Suprapubic skin (tissue), 4 donors: Measurements from ENCODE around the gene FRK. TPM values are rescaled to one million over a fixed set of nuclear protein-coding genes. Genes with fewer than 3 reads are reported as not detected.
"Not testable (repeated sequence)": the region's sequence is repeated elsewhere in the genome, so short reads cannot be mapped to it uniquely, and the experiment has no call there.

Experiments used
- DNase-seq, 2 donors: peaks; one replicate each; pipeline ENCODE4 v3.0.0-alpha.2; 2019; ENCODE audit warnings: low spot score in 2 of 2
- H3K27ac ChIP-seq: fragments of 200-600 bp; sonication (generic); one replicate; pipeline ENCODE4 v1.5.1; 2019
- H3K27me3 ChIP-seq: fragments of 200-600 bp; sonication (generic); one replicate; pipeline ENCODE4 v1.5.1; 2019
- H3K36me3 ChIP-seq: fragments of 200-600 bp; sonication (generic); one replicate; pipeline ENCODE4 v1.5.1; 2019
- H3K4me1 ChIP-seq: fragments of 200-600 bp; sonication (generic); one replicate; pipeline ENCODE4 v1.5.1; 2019
- H3K4me3 ChIP-seq: fragments of 200-600 bp; sonication (generic); one replicate; pipeline ENCODE4 v1.5.1; 2019; ENCODE audit warnings: mild to moderate bottlenecking
- H3K9me3 ChIP-seq: fragments of 200-600 bp; sonication (generic); one replicate; pipeline ENCODE4 v1.5.1; 2019
- EP300 ChIP-seq: sonication (generic); formaldehyde crosslinking; IDR thresholded peaks from one replicate; pipeline ENCODE4 v1.6.1; 2017; ENCODE audit warnings: antibody characterized with exemption
- POLR2A ChIP-seq, 2 donors: fragments of 450-650 bp; IDR thresholded peaks; one replicate each; pipeline ENCODE4 v1.6.1; 2017; ENCODE audit warnings: antibody characterized with exemption in 2 of 2, mild to moderate bottlenecking in 2 of 2, moderate library complexity in 2 of 2
- POLR2AphosphoS5 ChIP-seq, 3 donors: sonication (generic); formaldehyde crosslinking; IDR thresholded peaks; one replicate each; pipeline ENCODE4 v1.6.1; 2017; ENCODE audit warnings: antibody characterized with exemption in 3 of 3
- whole genome bisulfite sequencing: methylation state at CpG from one replicate; pipeline ENCODE4 v1.1.5; 2018; 5-methylcytosine and 5-hydroxymethylcytosine counted together
- total RNA-seq, 4 donors: library from RNA; depleted of rRNA; stranded (reverse); fragments of >200 nt; gene quantifications; one replicate each; pipeline ENCODE4 v1.1.0, GENCODE V29; 2016
- TF ChIP-seq, protein P1 (sequence below), 2 donors: fragments of 200-600 bp in 1 of 2; fragments of 450-650 bp in 1 of 2; sonication (generic) in 1 of 2; IDR thresholded peaks; one replicate each; pipeline ENCODE4 v1.5.1; 2016 to 2019; ENCODE audit warnings: antibody characterized with exemption in 2 of 2, mild to moderate bottlenecking in 1 of 2, moderate library complexity in 1 of 2

Gene FRK
- total RNA-seq, 4 donors from 2014 or later, result 1.6 to 3.6 (median 3.0) TPM

DNA sequence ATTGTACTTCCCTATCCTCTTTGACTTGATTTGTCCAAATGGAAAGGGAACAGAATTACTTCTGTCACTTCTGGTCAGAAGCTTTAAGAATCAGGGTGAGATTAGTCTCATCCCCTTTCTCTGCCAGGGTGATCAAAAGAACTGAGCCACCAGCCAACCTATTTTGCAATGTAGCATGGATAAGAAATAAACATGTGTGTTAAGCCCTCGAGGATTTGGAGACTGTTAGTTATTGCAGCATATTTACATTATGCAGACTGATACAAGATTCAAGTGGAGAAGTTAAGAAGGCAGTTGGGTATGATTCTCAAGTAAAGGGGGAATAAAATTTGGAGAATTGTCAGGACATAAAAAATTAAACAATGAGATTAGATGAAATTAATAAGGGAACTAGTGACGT, 106.0 kb downstream of the FRK start:
- no peaks in the 10 kb centered on the region for H3K27me3 ChIP-seq
- no peaks in the 10 kb centered on the region for H3K9me3 ChIP-seq
- H3K4me1 ChIP-seq, result no peaks in the 10 kb centered on the region
- no peak for DNase-seq
- no peak overlapping the region for H3K4me3 ChIP-seq
- no peaks in the 10 kb centered on the region for H3K36me3 ChIP-seq
- TF ChIP-seq, protein P1, sequence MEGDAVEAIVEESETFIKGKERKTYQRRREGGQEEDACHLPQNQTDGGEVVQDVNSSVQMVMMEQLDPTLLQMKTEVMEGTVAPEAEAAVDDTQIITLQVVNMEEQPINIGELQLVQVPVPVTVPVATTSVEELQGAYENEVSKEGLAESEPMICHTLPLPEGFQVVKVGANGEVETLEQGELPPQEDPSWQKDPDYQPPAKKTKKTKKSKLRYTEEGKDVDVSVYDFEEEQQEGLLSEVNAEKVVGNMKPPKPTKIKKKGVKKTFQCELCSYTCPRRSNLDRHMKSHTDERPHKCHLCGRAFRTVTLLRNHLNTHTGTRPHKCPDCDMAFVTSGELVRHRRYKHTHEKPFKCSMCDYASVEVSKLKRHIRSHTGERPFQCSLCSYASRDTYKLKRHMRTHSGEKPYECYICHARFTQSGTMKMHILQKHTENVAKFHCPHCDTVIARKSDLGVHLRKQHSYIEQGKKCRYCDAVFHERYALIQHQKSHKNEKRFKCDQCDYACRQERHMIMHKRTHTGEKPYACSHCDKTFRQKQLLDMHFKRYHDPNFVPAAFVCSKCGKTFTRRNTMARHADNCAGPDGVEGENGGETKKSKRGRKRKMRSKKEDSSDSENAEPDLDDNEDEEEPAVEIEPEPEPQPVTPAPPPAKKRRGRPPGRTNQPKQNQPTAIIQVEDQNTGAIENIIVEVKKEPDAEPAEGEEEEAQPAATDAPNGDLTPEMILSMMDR (IDR thresholded peaks at IDR 0.05), result no peak
- TF ChIP-seq EP300 (no peak), POLR2AphosphoS5 (IDR thresholded peaks at IDR 0.05) (no peak), POLR2A (IDR thresholded peaks at IDR 0.05) (no peak)
- WGBS, result 68% methylated on average over 2 of the region's 2 CpGs
- H3K27ac ChIP-seq, result no peak overlapping the region

DNA sequence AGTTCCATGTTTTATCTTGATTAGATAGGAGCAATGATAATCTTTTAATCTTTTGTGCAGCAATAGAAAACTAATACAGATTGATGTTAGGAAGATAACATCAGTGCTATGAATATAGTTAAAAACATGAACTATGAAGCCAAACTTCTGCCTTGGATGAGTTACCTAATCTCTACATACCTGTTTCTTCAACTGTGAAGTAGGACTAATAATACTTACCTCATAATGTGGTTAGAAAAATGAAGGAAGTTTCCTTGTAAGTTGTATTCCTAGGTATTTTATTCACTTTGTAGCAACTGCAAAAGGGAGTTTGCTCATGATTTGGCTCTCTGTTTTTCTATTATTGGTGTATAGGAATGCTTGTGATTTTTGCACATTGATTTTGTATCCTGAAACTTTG, 111.9 kb downstream of the FRK start:
- H3K27me3 ChIP-seq, result no peaks in the 10 kb centered on the region
- H3K27ac ChIP-seq, result no peak overlapping the region
- no peak overlapping the region for H3K4me3 ChIP-seq
- DNase-seq, result no peak
- H3K36me3 ChIP-seq, result peaks cover 2% of the 10 kb centered on the region
- TF ChIP-seq POLR2AphosphoS5 (IDR thresholded peaks at IDR 0.05) (no peak), POLR2A (IDR thresholded peaks at IDR 0.05) (no peak), EP300 (no peak)
- TF ChIP-seq, protein P1 (IDR thresholded peaks at IDR 0.05), result no peak
- H3K4me1 ChIP-seq, result no peaks in the 10 kb centered on the region
- no peaks in the 10 kb centered on the region for H3K9me3 ChIP-seq

DNA sequence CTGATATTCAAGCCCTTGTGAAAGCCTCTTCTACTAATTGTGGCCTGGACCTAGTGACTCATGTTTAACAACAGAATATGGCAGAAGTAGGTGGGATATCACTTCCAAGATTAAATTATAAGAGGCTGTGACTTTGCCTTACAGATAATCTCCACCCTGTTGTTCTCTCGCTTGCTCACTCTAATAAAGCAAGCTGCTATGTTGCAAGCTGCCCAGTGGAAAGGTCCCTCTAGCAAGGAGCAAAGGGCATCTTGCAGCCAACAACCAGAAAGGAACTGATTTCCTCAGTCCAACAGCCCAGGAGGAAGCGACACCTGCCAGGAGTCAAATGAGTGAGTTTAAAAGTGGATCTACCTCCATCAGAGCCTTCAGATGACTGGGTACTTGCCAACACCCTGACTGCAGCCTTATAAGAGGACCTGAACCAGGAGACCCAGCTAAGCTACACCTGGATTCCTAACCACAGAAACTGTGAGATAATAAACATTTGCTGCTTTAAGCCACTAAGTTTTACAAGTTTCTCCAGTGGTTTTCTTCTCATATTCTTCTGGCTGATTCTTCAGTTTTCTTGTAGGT, 112.6 kb downstream of the FRK start:
- no peaks in the 10 kb centered on the region for H3K9me3 ChIP-seq
- 94% methylated on average over 2 of the region's 2 CpGs for WGBS
- DNase-seq, result no peak
- no peaks in the 10 kb centered on the region for H3K27me3 ChIP-seq
- no peak overlapping the region for H3K4me3 ChIP-seq
- peaks cover 6% of the 10 kb centered on the region for H3K36me3 ChIP-seq
- no peaks in the 10 kb centered on the region for H3K4me1 ChIP-seq
- H3K27ac ChIP-seq, result no peak overlapping the region
- TF ChIP-seq, protein P1 (IDR thresholded peaks at IDR 0.05), result no peak
- no peak for TF ChIP-seq POLR2A (IDR thresholded peaks at IDR 0.05)
- no peak for TF ChIP-seq POLR2AphosphoS5 (IDR thresholded peaks at IDR 0.05)
- TF ChIP-seq EP300, result no peak

DNA sequence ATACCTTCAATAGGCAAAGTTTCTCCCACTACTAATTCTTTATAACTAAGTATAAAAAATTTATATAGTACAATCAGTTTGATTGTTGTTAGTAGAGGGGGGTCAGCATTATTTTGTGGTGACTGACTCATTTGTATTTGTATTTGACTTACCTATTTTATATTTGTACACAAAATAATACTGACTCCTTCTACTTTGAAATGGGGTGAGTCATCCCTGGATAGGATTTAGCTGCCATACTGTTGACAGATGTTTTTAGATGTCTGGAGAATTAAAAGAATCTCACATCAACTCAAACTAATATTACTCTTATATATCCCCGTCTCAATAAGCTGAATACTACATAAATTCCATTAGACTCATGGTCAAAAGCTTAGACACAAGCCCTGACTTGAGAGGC, 114.9 kb downstream of the FRK start:
- no peak for TF ChIP-seq POLR2AphosphoS5 (IDR thresholded peaks at IDR 0.05)
- no peak for TF ChIP-seq POLR2A (IDR thresholded peaks at IDR 0.05)
- no peak for TF ChIP-seq EP300
- TF ChIP-seq, protein P1 (IDR thresholded peaks at IDR 0.05), result no peak
- 62% methylated on average over 1 of the region's 1 CpG for WGBS
- H3K27ac ChIP-seq, result no peak overlapping the region

DNA sequence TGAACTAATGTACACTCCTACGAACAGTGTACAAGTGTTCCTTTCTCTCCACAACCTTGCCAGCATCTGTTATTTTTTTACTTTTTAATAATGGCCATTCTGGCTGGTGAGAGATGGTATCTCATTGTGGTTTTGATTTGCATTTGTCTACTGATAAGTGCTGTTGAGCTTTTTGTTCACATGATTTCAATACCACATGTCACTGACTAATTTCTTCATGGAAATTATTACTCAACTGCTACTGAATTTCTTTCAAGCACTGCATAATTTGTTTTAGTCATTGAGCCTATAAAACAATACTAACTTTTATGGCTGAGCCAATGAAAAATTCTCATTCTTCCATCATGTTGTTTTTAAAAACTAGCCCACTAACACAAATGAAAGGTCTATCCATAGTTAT, 115.4 kb downstream of the FRK start:
- no peak for DNase-seq
- TF ChIP-seq POLR2A (IDR thresholded peaks at IDR 0.05), result no peak
- Histone ChIP-seq H3K27me3 (no peaks in the 10 kb centered on the region), H3K4me1 (no peaks in the 10 kb centered on the region), H3K27ac (no peak overlapping the region), H3K4me3 (no peak overlapping the region), H3K9me3 (peaks cover 5% of the 10 kb centered on the region), H3K36me3 (peaks cover 17% of the 10 kb centered on the region)
- WGBS, result 92% methylated on average over 1 of the region's 1 CpG

More for the DNA sequence above, 114.9 kb downstream of the FRK start:
- no peaks in the 10 kb centered on the region for H3K27me3 ChIP-seq
- no peak overlapping the region for H3K4me3 ChIP-seq
- peaks cover 17% of the 10 kb centered on the region for H3K36me3 ChIP-seq
- no peaks in the 10 kb centered on the region for H3K4me1 ChIP-seq
- peaks cover under 1% of the 10 kb centered on the region for H3K9me3 ChIP-seq
- no peak for DNase-seq

DNA sequence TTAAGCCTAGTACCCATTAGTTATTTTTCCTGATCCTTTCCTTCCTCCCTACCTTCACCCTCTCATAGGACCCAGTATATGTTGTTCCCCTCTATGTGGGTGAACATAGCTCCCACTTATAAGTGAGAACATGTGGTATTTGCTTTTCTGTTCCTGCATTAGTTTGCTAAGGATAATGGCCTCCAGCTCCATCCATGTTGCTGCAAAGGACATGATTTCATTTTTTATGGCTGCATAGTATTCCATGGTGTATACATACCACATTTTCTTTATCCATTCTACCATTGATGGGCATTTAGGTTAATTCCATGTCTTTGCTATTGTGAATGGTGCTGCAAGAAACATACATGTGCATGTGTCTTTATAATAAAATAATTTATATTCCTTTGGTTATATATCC, 115.9 kb downstream of the FRK start:
- DNase-seq, H3K9me3 ChIP-seq, H3K4me1 ChIP-seq, H3K27me3 ChIP-seq, H3K27ac ChIP-seq, H3K4me3 ChIP-seq: not testable (repeated sequence)
- peaks cover 17% of the 10 kb centered on the region for H3K36me3 ChIP-seq

DNA sequence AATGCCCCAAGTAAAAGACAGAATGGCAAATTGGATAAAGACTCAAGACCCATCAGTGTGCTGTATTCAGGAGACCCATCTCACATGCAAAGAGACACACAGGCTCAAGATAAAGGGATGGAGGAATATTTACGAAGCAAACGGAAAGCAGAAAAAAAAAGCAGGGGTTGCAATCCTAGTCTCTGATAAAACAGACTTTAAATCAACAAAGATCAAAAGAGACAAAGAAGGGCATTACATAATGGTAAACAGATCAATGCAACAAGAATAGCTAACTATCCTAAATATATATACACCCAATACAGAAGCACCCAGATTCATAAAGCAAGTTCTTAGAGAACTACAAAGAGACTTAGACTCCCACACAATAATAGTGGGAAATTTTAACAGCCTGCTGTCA, 123.2 kb downstream of the FRK start:
- H3K4me1 ChIP-seq, H3K27ac ChIP-seq, DNase-seq, H3K9me3 ChIP-seq, H3K4me3 ChIP-seq, H3K27me3 ChIP-seq: not testable (repeated sequence)
- peaks cover 12% of the 10 kb centered on the region for H3K36me3 ChIP-seq
- WGBS, result 88% methylated on average over 2 of the region's 2 CpGs
